Memory B cell (primary cell): ENCODE data around the gene RNF208.

Experiments used
- ATAC-seq: fragments of 150-1000 bp; cut with Tn5 transposase; 2 replicates; pipeline ENCODE4 v1.10.0; 2021; ENCODE audit warnings: low read depth, mild to moderate bottlenecking, moderate library complexity
- DNase-seq, 2 donors: peaks; one replicate each; pipeline ENCODE4 v3.0.0; 2022; ENCODE audit warnings: low spot score in 2 of 2
- H3K27ac Mint-ChIP-seq: one replicate; pipeline ENCODE4 v1.8.0; 2022; ENCODE audit warnings: mild to moderate bottlenecking, moderate library complexity, mixed read lengths
- H3K27me3 Mint-ChIP-seq: one replicate; pipeline ENCODE4 v1.8.0; 2022; ENCODE audit warnings: mixed read lengths
- H3K36me3 Mint-ChIP-seq: one replicate; pipeline ENCODE4 v1.8.0; 2022; ENCODE audit warnings: mild to moderate bottlenecking, mixed read lengths
- H3K4me1 Mint-ChIP-seq: one replicate; pipeline ENCODE4 v1.8.0; 2022; ENCODE audit warnings: mixed read lengths
- H3K4me3 Mint-ChIP-seq: one replicate; pipeline ENCODE4 v1.8.0; 2022; ENCODE audit warnings: mild to moderate bottlenecking, moderate library complexity, mixed read lengths
- H3K9me3 Mint-ChIP-seq: one replicate; pipeline ENCODE4 v1.8.0; 2022; ENCODE audit warnings: mixed read lengths

RNF208 gene

GRCh38 chr9:137206602-137207001 lies 15.4 kb downstream of the RNF208 start:
- DNase-seq (no peak), ATAC-seq (no peak)
- Mint-ChIP-seq H3K4me3 (peak overlapping the region; percentile 93), H3K27ac (peak overlapping the region; percentile 94), H3K27me3 (no peaks in the 10 kb centered on the region), H3K9me3 (no peaks in the 10 kb centered on the region), H3K4me1 (peaks cover 35% of the 10 kb centered on the region), H3K36me3 (peaks cover 13% of the 10 kb centered on the region)

GRCh38 chr9:137205126-137206069 lies 16.6 kb downstream of the RNF208 start, which contains the start of the genes NDOR1 and TMEM203:
TSS of gene NDOR1 (plus strand) at chr9:137205700. CDS start at chr9:137205778, 78 bp downstream.
TSS of gene TMEM203 (minus strand) at chr9:137205648. CDS start at chr9:137205414, 234 bp downstream.
- ATAC-seq (peak; percentile 64), DNase-seq (peak; percentile 91 to 97)
- Mint-ChIP-seq H3K36me3 (peaks cover 13% of the 10 kb centered on the region), H3K27ac (peak within 1 kb of the TSS; percentile 94), H3K9me3 (no peaks in the 10 kb centered on the region), H3K4me3 (peak within 1 kb of the TSS; percentile 93), H3K27me3 (no peaks in the 10 kb centered on the region), H3K4me1 (peaks cover 36% of the 10 kb centered on the region)

GRCh38 chr9:137204731-137205125 lies 17.3 kb downstream of the RNF208 start:
- no peak for DNase-seq
- peaks cover 13% of the 10 kb centered on the region for H3K36me3 Mint-ChIP-seq
- ATAC-seq, result no peak
- H3K27ac Mint-ChIP-seq, result peak overlapping the region; percentile 94
- no peaks in the 10 kb centered on the region for H3K27me3 Mint-ChIP-seq
- no peaks in the 10 kb centered on the region for H3K9me3 Mint-ChIP-seq
- H3K4me3 Mint-ChIP-seq, result peak overlapping the region; percentile 93
- H3K4me1 Mint-ChIP-seq, result peaks cover 36% of the 10 kb centered on the region

GRCh38 chr9:137202966-137203365 lies 19.1 kb downstream of the RNF208 start:
- Mint-ChIP-seq H3K4me1 (peaks cover 39% of the 10 kb centered on the region), H3K4me3 (no peak overlapping the region), H3K9me3 (no peaks in the 10 kb centered on the region), H3K27ac (no peak overlapping the region), H3K36me3 (peaks cover 10% of the 10 kb centered on the region), H3K27me3 (no peaks in the 10 kb centered on the region)
- DNase-seq (no peak), ATAC-seq (no peak)

GRCh38 chr9:137201205-137201868 lies 20.7 kb downstream of the RNF208 start:
- no peak for ATAC-seq

GRCh38 chr9:137200311-137201204 lies 21.5 kb downstream of the RNF208 start, which contains the start of gene TPRN:
TSS of gene TPRN (minus strand) at chr9:137200741. CDS start at chr9:137200711, 30 bp downstream.
- H3K4me3 Mint-ChIP-seq, result peak within 1 kb of the TSS; percentile 83
- peak; percentile 88 for ATAC-seq
- DNase-seq, result peak; percentile 87 to 98
- H3K4me1 Mint-ChIP-seq, result peaks cover 21% of the 10 kb centered on the region
- no peaks in the 10 kb centered on the region for H3K9me3 Mint-ChIP-seq
- H3K36me3 Mint-ChIP-seq, result no peaks in the 10 kb centered on the region
- peak within 1 kb of the TSS; percentile 81 for H3K27ac Mint-ChIP-seq
- no peaks in the 10 kb centered on the region for H3K27me3 Mint-ChIP-seq

More at GRCh38 chr9:137201205-137201868, 20.7 kb downstream of the RNF208 start:
- Mint-ChIP-seq H3K27me3 (no peaks in the 10 kb centered on the region), H3K4me3 (peak overlapping the region; percentile 83), H3K4me1 (peaks cover 28% of the 10 kb centered on the region), H3K9me3 (no peaks in the 10 kb centered on the region), H3K36me3 (no peaks in the 10 kb centered on the region), H3K27ac (peak overlapping the region; percentile 81)
- DNase-seq, result no peak

- no peaks in the 10 kb centered on the region for H3K27me3 Mint-ChIP-seq
- peaks cover 22% of the 10 kb centered on the region for H3K4me1 Mint-ChIP-seq
- ATAC-seq, result no peak
- H3K9me3 Mint-ChIP-seq, result no peaks in the 10 kb centered on the region
- peak overlapping the region; percentile 83 for H3K4me3 Mint-ChIP-seq
- no peaks in the 10 kb centered on the region for H3K36me3 Mint-ChIP-seq
- H3K27ac Mint-ChIP-seq, result no peak overlapping the region
- no peak for DNase-seq
Measured at GRCh38 chr9:137199411-137200121, 22.5 kb downstream of the RNF208 start.

- no peaks in the 10 kb centered on the region for H3K36me3 Mint-ChIP-seq
Measured at GRCh38 chr9:137198902-137199283, 23.1 kb downstream of the RNF208 start.

GRCh38 chr9:137198051-137198901 lies 23.8 kb downstream of the RNF208 start:
- H3K9me3 Mint-ChIP-seq, result no peaks in the 10 kb centered on the region
- H3K27ac Mint-ChIP-seq, result no peak overlapping the region
- no peaks in the 10 kb centered on the region for H3K36me3 Mint-ChIP-seq
- DNase-seq (no peak), ATAC-seq (no peak)
- peaks cover 17% of the 10 kb centered on the region for H3K4me1 Mint-ChIP-seq
- H3K27me3 Mint-ChIP-seq, result no peaks in the 10 kb centered on the region
- peak overlapping the region; percentile 27 for H3K4me3 Mint-ChIP-seq

More at GRCh38 chr9:137198902-137199283, 23.1 kb downstream of the RNF208 start:
- H3K4me3 Mint-ChIP-seq, result no peak overlapping the region
- no peak for DNase-seq
- peaks cover 19% of the 10 kb centered on the region for H3K4me1 Mint-ChIP-seq
- ATAC-seq, result no peak
- H3K9me3 Mint-ChIP-seq, result no peaks in the 10 kb centered on the region
- H3K27ac Mint-ChIP-seq, result no peak overlapping the region
- no peaks in the 10 kb centered on the region for H3K27me3 Mint-ChIP-seq

GRCh38 chr9:137195525-137196220 lies 26.4 kb downstream of the RNF208 start:
- no peak overlapping the region for H3K27ac Mint-ChIP-seq
- ATAC-seq (no peak), DNase-seq (no peak)
- no peaks in the 10 kb centered on the region for H3K27me3 Mint-ChIP-seq
- H3K9me3 Mint-ChIP-seq, result no peaks in the 10 kb centered on the region
- no peak overlapping the region for H3K4me3 Mint-ChIP-seq
- peaks cover 9% of the 10 kb centered on the region for H3K4me1 Mint-ChIP-seq
- H3K36me3 Mint-ChIP-seq, result peaks cover 4% of the 10 kb centered on the region

GRCh38 chr9:137194909-137195308 lies 27.1 kb downstream of the RNF208 start:
- peaks cover 4% of the 10 kb centered on the region for H3K36me3 Mint-ChIP-seq
- H3K27ac Mint-ChIP-seq, result no peak overlapping the region
- H3K4me1 Mint-ChIP-seq, result peaks cover 9% of the 10 kb centered on the region
- DNase-seq (no peak), ATAC-seq (no peak)
- no peak overlapping the region for H3K4me3 Mint-ChIP-seq
- no peaks in the 10 kb centered on the region for H3K27me3 Mint-ChIP-seq
- H3K9me3 Mint-ChIP-seq, result no peaks in the 10 kb centered on the region

- H3K4me3 Mint-ChIP-seq, result no peak overlapping the region
- no peak overlapping the region for H3K27ac Mint-ChIP-seq
- DNase-seq (no peak), ATAC-seq (no peak)
- peaks cover 9% of the 10 kb centered on the region for H3K4me1 Mint-ChIP-seq
- H3K36me3 Mint-ChIP-seq, result peaks cover 4% of the 10 kb centered on the region
- no peaks in the 10 kb centered on the region for H3K27me3 Mint-ChIP-seq
- no peaks in the 10 kb centered on the region for H3K9me3 Mint-ChIP-seq
Measured at GRCh38 chr9:137194388-137194787, 27.7 kb downstream of the RNF208 start.
